ENCODE results near the gene SELPLG.

GRCh38 chr12:108647585-108648287 is 14.0 kb upstream of the SELPLG start:
- TF ChIP-seq CTCF (IDR thresholded peaks at IDR 0.05) (no peak), POLR2A (IDR thresholded peaks at IDR 0.05) (no peak)
